B cell (primary cell): ENCODE results near the gene DUSP16.

Experiments used
- CTCF ChIP-seq: fragments of 200-600 bp; IDR thresholded peaks from one replicate; pipeline ENCODE4 v1.8.0; 2022; ENCODE audit warnings: antibody characterized with exemption, mild to moderate bottlenecking
- EZH2 ChIP-seq: IDR thresholded peaks from 2 replicates; pipeline ENCODE4 v1.6.1; 2012; ENCODE audit warnings: borderline replicate concordance, low read depth, mild to moderate bottlenecking, moderate library complexity, low read length; ENCODE audit not compliant: insufficient read depth, poor library complexity, severe bottlenecking

- no peak for TF ChIP-seq CTCF
- no peak for TF ChIP-seq EZH2
Observed at GRCh38 chr12:12467688-12468261, 94.9 kb downstream of the DUSP16 start.
